Adrenal gland (tissue), 12 donors: ENCODE data around the gene ZNF800. TPM values are rescaled to one million over a fixed set of nuclear protein-coding genes. Genes with fewer than 3 reads are reported as not detected.
"Not testable (repeated sequence)": the region's sequence is repeated elsewhere in the genome, so short reads cannot be mapped to it uniquely, and the experiment has no call there.

Experiments used
- DNase-seq, 7 donors: peaks; one replicate each; pipeline ENCODE4 v3.0.0-alpha.2; 2019 to 2020
- H3K27ac ChIP-seq, 5 donors: fragments of 200-600 bp; sonication (generic) in 4 of 5; 1 replicate in 3 of 5; 2 replicates in 2 of 5; pipeline versions ENCODE4 v1.5.1 to v1.8.0; 2016 to 2020; ENCODE audit warnings: mild to moderate bottlenecking in 1 of 5
- H3K27me3 ChIP-seq: fragments of 200-600 bp; 2 replicates; pipeline ENCODE4 v1.8.0; 2021
- H3K36me3 ChIP-seq, 2 donors: fragments of 200-600 bp; replicated peaks in 1 of 2; 1 replicate in 1 of 2; 2 replicates in 1 of 2; pipeline versions ENCODE4 v1.5.1 to v1.8.0; 2018 to 2022
- H3K4me1 ChIP-seq, 2 donors: fragments of 200-600 bp; replicated peaks in 1 of 2; 1 replicate in 1 of 2; 2 replicates in 1 of 2; pipeline versions ENCODE4 v1.5.1 to v1.8.0; 2018 to 2021
- H3K4me3 ChIP-seq, 4 donors: fragments of 200-600 bp; sonication (generic) in 3 of 4; one replicate each; pipeline ENCODE4 v1.5.1; 2016 to 2018
- H3K9me3 ChIP-seq, 3 donors: fragments of 200-600 bp; sonication (generic) in 1 of 3; replicated peaks in 1 of 3; 1 replicate in 2 of 3; 2 replicates in 1 of 3; pipeline versions ENCODE4 v1.5.1 to v1.8.0; 2016 to 2021
- POLR2A ChIP-seq, 2 donors: fragments of 450-650 bp; IDR thresholded peaks; one replicate each; pipeline ENCODE4 v1.6.1; 2017; ENCODE audit warnings: antibody characterized with exemption in 2 of 2, mild to moderate bottlenecking in 2 of 2, moderate library complexity in 1 of 2
- WGBS, 4 donors: extraction: QIAGEN DNeasy Blood & Tissue Kit in 2 of 4; methylation state at CpG; one replicate each; pipeline versions ENCODE4 v1.1.5 to v1.1.7; 2013 to 2017; 5-methylcytosine and 5-hydroxymethylcytosine counted together
- intact Hi-C, 2 donors: fragments of 100-400 bp; cut with DNase I; formaldehyde crosslinking; loops; one replicate each; pipeline versions ENCODE4 v1.14.1 to v1.15.0; 2022 to 2023
- polyA plus RNA-seq, 3 donors: library from polyadenylated mRNA; stranded (reverse); fragments of 200-250 nt in 2 of 3; fragments of 350-450 nt in 1 of 3; fragmentation: Illumina TruSeq in 1 of 3; extraction: RNeasy Lipid Tissue Mini Kit (QIAGEN cat#74804) in 1 of 3; gene quantifications; one replicate each; pipeline ENCODE4 v1.2.3, GENCODE V29; 2013 to 2014
- total RNA-seq, 9 donors: library from RNA; depleted of rRNA in 4 of 9; stranded (reverse); fragments of >200 nt in 4 of 9; fragments of 120-200 nt in 1 of 9; fragmentation: NEBNext Ultra II Directional in 1 of 9; extraction: Animal tissue kit (Norgen Biotek cat#: 25700) in 1 of 9; gene quantifications; one replicate each; pipeline versions ENCODE4 v1.1.0 to v1.2.4, GENCODE V29; 2013 to 2023
- TF ChIP-seq, protein P1 (sequence below), 6 experiments: fragments of 450-650 bp in 4 of 6; fragments of 200-600 bp in 2 of 6; sonication (generic) in 1 of 6; IDR thresholded peaks; 1 replicate in 5 of 6; 2 replicates in 1 of 6; pipeline versions ENCODE4 v1.5.1 to v1.8.0; 2016 to 2021; ENCODE audit warnings: antibody characterized with exemption in 6 of 6, mild to moderate bottlenecking in 2 of 6, moderate library complexity in 1 of 6
- donor health status: healthy with polysubstance abuse.
- donor health status: Bipolar disorder and iron deficiency.
- donor health status: DM: yes; HTN: yes; CAD: no.
- donor health status: DM: no; HTN: no; CAD: no.
- donor health status: DM: no; HTN: no; CAD: no.
- donor health status: DM: yes; HTN: yes; CAD: no.

Gene ZNF800
- total and polyA plus RNA-seq, 12 donors: 11.0 to 41.6 (median 28.4) TPM

DNA sequence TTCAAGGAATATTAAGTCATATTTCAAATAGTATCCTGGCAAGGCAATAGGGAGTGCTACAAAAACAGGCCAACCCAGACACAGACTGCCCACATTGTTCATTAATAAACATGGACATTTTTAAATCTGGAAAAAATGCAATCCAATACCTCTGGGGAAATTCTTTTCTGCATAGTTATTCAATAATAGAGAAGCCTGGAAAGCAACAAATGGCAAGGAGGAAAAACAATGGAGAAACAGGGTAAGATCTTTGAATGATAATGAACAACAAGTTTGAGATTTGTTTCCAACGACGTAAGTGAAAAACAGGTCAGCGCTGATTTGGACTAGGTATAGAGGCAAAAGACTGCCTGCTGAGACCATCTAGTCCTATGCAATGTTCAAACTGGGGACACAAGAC lies 44.7 kb upstream of the ZNF800 start:
- 86 to 90% (median 87%) methylated on average over 3 of the region's 3 CpGs for WGBS, 4 donors
- no peaks in the 10 kb centered on the region for H3K36me3 ChIP-seq
- no peak for DNase-seq
- H3K4me1 ChIP-seq: no peaks in the 10 kb centered on the region
- no peak overlapping the region for H3K27ac ChIP-seq
- H3K4me3 ChIP-seq: no peak overlapping the region
- TF ChIP-seq POLR2A (IDR thresholded peaks at IDR 0.05): no peak
- TF ChIP-seq, protein P1, sequence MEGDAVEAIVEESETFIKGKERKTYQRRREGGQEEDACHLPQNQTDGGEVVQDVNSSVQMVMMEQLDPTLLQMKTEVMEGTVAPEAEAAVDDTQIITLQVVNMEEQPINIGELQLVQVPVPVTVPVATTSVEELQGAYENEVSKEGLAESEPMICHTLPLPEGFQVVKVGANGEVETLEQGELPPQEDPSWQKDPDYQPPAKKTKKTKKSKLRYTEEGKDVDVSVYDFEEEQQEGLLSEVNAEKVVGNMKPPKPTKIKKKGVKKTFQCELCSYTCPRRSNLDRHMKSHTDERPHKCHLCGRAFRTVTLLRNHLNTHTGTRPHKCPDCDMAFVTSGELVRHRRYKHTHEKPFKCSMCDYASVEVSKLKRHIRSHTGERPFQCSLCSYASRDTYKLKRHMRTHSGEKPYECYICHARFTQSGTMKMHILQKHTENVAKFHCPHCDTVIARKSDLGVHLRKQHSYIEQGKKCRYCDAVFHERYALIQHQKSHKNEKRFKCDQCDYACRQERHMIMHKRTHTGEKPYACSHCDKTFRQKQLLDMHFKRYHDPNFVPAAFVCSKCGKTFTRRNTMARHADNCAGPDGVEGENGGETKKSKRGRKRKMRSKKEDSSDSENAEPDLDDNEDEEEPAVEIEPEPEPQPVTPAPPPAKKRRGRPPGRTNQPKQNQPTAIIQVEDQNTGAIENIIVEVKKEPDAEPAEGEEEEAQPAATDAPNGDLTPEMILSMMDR (IDR thresholded peaks at IDR 0.05): no peak
- H3K27me3 ChIP-seq: no peaks in the 10 kb centered on the region
- H3K9me3 ChIP-seq: no peaks in the 10 kb centered on the region
- intact Hi-C loops: no loop called here

DNA sequence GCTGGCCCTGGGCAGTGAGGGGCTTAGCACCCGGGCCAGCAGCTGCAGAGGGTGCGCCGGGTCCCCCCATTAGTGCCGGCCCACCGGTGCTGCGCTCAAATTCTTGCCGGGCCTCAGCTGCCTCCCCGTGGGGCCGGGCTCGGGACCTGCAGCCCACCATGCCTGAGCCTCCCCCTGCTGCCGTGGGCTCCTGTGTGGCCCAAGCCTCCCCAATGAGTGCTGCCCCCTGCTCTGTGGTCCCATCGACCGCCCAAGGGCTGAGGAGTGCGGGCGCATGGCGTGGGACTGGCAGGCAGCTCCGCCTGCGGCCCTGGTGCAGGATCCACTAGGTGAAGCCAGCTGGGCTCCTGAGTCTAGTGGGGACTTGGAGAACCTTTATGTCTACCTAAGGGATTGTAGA lies 36.8 kb upstream of the ZNF800 start:
- H3K36me3 ChIP-seq, H3K27me3 ChIP-seq, DNase-seq, intact Hi-C loops, H3K27ac ChIP-seq, H3K9me3 ChIP-seq, H3K4me1 ChIP-seq, H3K4me3 ChIP-seq: not testable (repeated sequence)
- 85 to 100% (median 90%) methylated on average over 2 to 18 of the region's 18 CpGs for WGBS, 4 donors

DNA sequence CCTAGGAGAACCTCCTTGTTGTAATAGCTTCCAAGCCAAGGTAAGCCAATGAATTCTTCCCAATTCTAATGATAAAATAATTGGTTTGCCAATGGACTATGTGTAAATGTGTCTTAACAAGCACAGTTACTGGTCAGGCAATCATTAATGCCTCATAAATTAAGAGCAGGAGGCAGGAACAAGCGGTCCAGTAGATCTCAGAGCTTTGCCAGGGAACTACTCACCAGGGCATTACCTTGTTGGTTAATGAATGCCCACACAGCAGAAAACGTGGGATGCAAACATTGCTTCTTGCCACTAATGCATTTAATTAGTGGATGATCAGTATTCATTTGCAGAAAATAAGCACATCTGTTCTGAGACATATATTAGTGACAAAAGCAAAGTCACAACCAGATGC lies 26.7 kb upstream of the ZNF800 start:
- intact Hi-C loops: no loop called here
- TF ChIP-seq, protein P1 (IDR thresholded peaks at IDR 0.05): no peak
- TF ChIP-seq POLR2A (IDR thresholded peaks at IDR 0.05): no peak
- 57 to 70% (median 62%) methylated on average over 2 of the region's 2 CpGs for WGBS, 4 donors

DNA sequence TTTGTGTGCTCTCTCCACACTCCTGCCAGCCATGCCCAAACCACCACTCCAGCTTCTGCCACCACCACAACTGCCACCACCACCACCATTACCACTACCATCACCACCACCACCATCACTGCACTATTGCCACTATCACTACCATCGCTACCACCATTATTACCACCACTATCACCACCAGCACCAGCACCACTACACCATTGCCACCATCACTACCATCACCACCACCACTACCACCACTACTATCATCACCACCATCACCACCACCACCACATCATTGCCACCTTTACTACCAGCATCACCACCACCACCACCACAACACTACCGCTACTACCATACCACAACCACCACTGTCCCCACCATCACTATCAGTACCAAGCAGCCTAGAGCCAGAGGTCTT lies 26.0 kb upstream of the ZNF800 start:
- Histone ChIP-seq H3K36me3 (no peaks in the 10 kb centered on the region), H3K4me3 (no peak overlapping the region), H3K27me3 (peaks cover 4% of the 10 kb centered on the region), H3K4me1 (no peaks in the 10 kb centered on the region), H3K9me3 (no peaks in the 10 kb centered on the region), H3K27ac (no peak overlapping the region)
- intact Hi-C loops: no loop called here
- TF ChIP-seq, protein P1 (IDR thresholded peaks at IDR 0.05): no peak
- TF ChIP-seq POLR2A (IDR thresholded peaks at IDR 0.05): no peak
- no peak for DNase-seq
- WGBS, 4 donors: 47 to 48% (median 47%) methylated on average over 2 of the region's 2 CpGs

More for the DNA sequence above, 26.7 kb upstream of the ZNF800 start:
- Histone ChIP-seq H3K9me3 (no peaks in the 10 kb centered on the region), H3K4me1 (no peaks in the 10 kb centered on the region), H3K27me3 (peaks cover 4% of the 10 kb centered on the region), H3K4me3 (no peak overlapping the region), H3K27ac (no peak overlapping the region), H3K36me3 (no peaks in the 10 kb centered on the region)
- DNase-seq: no peak

DNA sequence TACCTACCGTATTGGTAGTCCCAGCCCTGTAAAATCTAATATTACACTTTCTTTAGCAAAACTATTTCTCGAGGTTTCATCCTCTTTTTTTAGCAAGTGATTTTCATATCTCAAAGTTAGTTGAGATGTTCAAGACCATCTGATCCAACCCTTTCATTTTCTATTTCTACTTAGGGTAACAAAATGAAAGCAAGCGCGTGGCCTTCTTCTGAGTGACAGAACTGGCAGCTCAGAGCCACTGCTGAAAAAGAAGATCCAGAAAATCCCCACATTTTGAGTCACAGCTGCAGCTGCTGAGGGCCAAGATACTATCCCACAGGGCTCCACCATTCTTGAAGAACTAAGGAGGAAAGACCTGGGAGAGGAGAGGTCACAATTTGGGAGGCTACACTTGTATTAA lies 24.8 kb upstream of the ZNF800 start:
- 76 to 82% (median 79%) methylated on average over 4 of the region's 4 CpGs for WGBS, 4 donors
- no peaks in the 10 kb centered on the region for H3K9me3 ChIP-seq
- no peak for DNase-seq
- H3K4me3 ChIP-seq: no peak overlapping the region
- no peaks in the 10 kb centered on the region for H3K36me3 ChIP-seq
- intact Hi-C loops: no loop called here
- peaks cover 4% of the 10 kb centered on the region for H3K27me3 ChIP-seq
- no peak overlapping the region for H3K27ac ChIP-seq
- no peak for TF ChIP-seq POLR2A (IDR thresholded peaks at IDR 0.05)
- TF ChIP-seq, protein P1 (IDR thresholded peaks at IDR 0.05): no peak
- no peaks in the 10 kb centered on the region for H3K4me1 ChIP-seq
